ENCODE results near the gene KDM5C. TPM values are rescaled to one million over a fixed set of nuclear protein-coding genes. Genes with fewer than 3 reads are reported as not detected.
A peak's percentile ranks its signal among the peaks of the same experiment; 100 is the strongest.

The KDM5C gene
- total and polyA plus RNA-seq, 9 of the 15 experiments (the other 6 are each of a cell fraction or from before 2014, with no cell fraction given), result 0.62 to 136 (median 52.4) TPM

DNA sequence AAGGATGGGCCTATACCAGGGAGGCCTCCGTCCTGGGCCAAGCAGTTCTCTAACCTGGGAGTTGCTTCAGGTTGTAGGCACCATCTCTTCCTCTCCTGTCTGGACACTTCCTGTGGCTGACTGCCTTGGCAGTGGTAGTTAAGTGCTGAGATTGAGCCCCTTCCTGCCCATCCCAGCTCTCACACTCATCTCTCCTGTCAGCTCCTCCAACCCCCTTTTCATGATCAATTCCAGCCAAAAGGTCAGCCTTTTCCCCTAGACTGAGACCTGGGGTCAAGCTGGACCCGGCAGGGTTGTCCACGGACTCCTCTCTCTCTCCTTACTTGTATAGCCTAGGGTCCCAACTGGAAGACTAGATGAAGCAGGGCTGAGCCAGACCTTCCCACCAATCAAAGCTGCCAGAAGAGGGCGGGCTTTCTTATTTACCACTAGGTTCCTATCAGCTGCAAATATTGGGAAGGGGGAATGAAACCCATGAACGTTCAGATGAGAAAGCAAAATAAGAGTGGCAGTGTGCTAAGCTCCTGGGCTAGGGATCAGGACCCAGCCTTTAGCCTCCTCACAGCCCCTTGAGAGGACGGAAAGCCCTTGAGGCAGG is 34.5 kb downstream of the KDM5C start (continued):
- TF ChIP-seq, protein P1, sequence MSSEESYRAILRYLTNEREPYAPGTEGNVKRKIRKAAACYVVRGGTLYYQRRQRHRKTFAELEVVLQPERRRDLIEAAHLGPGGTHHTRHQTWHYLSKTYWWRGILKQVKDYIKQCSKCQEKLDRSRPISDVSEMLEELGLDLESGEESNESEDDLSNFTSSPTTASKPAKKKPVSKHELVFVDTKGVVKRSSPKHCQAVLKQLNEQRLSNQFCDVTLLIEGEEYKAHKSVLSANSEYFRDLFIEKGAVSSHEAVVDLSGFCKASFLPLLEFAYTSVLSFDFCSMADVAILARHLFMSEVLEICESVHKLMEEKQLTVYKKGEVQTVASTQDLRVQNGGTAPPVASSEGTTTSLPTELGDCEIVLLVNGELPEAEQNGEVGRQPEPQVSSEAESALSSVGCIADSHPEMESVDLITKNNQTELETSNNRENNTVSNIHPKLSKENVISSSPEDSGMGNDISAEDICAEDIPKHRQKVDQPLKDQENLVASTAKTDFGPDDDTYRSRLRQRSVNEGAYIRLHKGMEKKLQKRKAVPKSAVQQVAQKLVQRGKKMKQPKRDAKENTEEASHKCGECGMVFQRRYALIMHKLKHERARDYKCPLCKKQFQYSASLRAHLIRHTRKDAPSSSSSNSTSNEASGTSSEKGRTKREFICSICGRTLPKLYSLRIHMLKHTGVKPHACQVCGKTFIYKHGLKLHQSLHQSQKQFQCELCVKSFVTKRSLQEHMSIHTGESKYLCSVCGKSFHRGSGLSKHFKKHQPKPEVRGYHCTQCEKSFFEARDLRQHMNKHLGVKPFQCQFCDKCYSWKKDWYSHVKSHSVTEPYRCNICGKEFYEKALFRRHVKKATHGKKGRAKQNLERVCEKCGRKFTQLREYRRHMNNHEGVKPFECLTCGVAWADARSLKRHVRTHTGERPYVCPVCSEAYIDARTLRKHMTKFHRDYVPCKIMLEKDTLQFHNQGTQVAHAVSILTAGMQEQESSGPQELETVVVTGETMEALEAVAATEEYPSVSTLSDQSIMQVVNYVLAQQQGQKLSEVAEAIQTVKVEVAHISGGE (CRISPR knock-in tag; IDR thresholded peaks at IDR 0.05), result no peak
- TF ChIP-seq SUPT5H (IDR thresholded peaks at IDR 0.05) (0 out of 2 replicates have a peak, but pooled peaks have one; percentile 46), NELFE (IDR thresholded peaks at IDR 0.05; ENCODE audit: insufficient read depth, insufficient read length) (no peak), ZNF589 (CRISPR knock-in tag; IDR thresholded peaks at IDR 0.05; ENCODE audit: low read depth) (no peak), ASH1L (IDR thresholded peaks at IDR 0.05; ENCODE audit: borderline replicate concordance, low read depth, partially characterized antibody) (no peak), POLR2A (conservative IDR thresholded peaks at IDR 0.05) (peak; percentile 64; the same call in 1 of the 2 replicates), TCF7L2 (IDR thresholded peaks at IDR 0.05; ENCODE audit: low read depth, low read length) (no peak), NFIX (CRISPR knock-in tag; IDR thresholded peaks at IDR 0.05; ENCODE audit: low read depth) (no peak)
- TF ChIP-seq, protein P2, sequence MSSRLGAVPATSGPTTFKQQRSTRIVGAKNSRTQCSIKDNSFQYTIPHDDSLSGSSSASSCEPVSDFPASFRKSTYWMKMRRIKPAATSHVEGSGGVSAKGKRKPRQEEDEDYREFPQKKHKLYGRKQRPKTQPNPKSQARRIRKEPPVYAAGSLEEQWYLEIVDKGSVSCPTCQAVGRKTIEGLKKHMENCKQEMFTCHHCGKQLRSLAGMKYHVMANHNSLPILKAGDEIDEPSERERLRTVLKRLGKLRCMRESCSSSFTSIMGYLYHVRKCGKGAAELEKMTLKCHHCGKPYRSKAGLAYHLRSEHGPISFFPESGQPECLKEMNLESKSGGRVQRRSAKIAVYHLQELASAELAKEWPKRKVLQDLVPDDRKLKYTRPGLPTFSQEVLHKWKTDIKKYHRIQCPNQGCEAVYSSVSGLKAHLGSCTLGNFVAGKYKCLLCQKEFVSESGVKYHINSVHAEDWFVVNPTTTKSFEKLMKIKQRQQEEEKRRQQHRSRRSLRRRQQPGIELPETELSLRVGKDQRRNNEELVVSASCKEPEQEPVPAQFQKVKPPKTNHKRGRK (tag; IDR thresholded peaks at IDR 0.05), result no peak
